Measurements from ENCODE around the gene DNAAF8.

GRCh38 chr16:4737545-4737944 is 3.2 kb downstream of the DNAAF8 start:
- TF ChIP-seq YY1 (IDR thresholded peaks at IDR 0.05; ENCODE audit: insufficient read depth, insufficient read length) (no peak), ZNF274 (IDR thresholded peaks at IDR 0.05; ENCODE audit: low read depth, low read length) (no peak)
